Peyer's patch (tissue), 4 donors: Measurements from ENCODE around the gene FMN1. TPM values are rescaled to one million over a fixed set of nuclear protein-coding genes. Genes with fewer than 3 reads are reported as not detected.

Experiments
- DNase-seq, 3 donors: peaks; one replicate each; pipeline ENCODE4 v3.0.0-alpha.2; 2017 to 2019
- H3K27ac ChIP-seq, 4 donors: fragments of 200-600 bp; sonication (generic); one replicate each; pipeline ENCODE4 v1.5.1; 2016 to 2019
- H3K27me3 ChIP-seq, 2 donors: fragments of 200-600 bp; sonication (generic); one replicate each; pipeline ENCODE4 v1.5.1; 2019
- H3K36me3 ChIP-seq, 3 donors: fragments of 200-600 bp; sonication (generic); one replicate each; pipeline ENCODE4 v1.5.1; 2016 to 2019
- H3K4me1 ChIP-seq, 4 donors: fragments of 200-600 bp; sonication (generic); one replicate each; pipeline ENCODE4 v1.5.1; 2016 to 2019
- H3K4me3 ChIP-seq, 4 donors: fragments of 200-600 bp; sonication (generic); 1 replicate in 3 of 4; 2 replicates in 1 of 4; pipeline ENCODE4 v1.5.1; 2016 to 2019; ENCODE audit warnings: mild to moderate bottlenecking in 1 of 4
- H3K9me3 ChIP-seq, 4 donors: fragments of 200-600 bp; sonication (generic); one replicate each; pipeline ENCODE4 v1.5.1; 2016 to 2019; ENCODE audit warnings: mild to moderate bottlenecking in 1 of 4
- CTCF ChIP-seq, 6 experiments: fragments of 450-650 bp in 4 of 6; fragments of 200-600 bp in 2 of 6; sonication (generic) in 1 of 6; IDR thresholded peaks; one replicate each; pipeline ENCODE4 v1.5.1; 2017 to 2019; ENCODE audit warnings: antibody characterized with exemption in 6 of 6, mild to moderate bottlenecking in 3 of 6, moderate library complexity in 1 of 6
- POLR2A ChIP-seq, 2 donors: fragments of 450-650 bp; IDR thresholded peaks; one replicate each; pipeline ENCODE4 v1.5.1; 2017; ENCODE audit warnings: antibody characterized with exemption in 2 of 2, mild to moderate bottlenecking in 2 of 2, moderate library complexity in 2 of 2
- total RNA-seq, 4 donors: library from RNA; depleted of rRNA; stranded (reverse); fragments of >200 nt; gene quantifications; one replicate each; pipeline ENCODE4 v1.1.0, GENCODE V29; 2016

Gene FMN1
- total RNA-seq, 4 donors from 2014 or later: 15.4 to 57.8 (median 29.1) TPM

GRCh38 chr15:32946210-32946609, 248.3 kb downstream of the FMN1 start:
- no peaks in the 10 kb centered on the region for H3K27me3 ChIP-seq
- H3K27ac ChIP-seq: no peak overlapping the region
- DNase-seq: no peak
- TF ChIP-seq CTCF (IDR thresholded peaks at IDR 0.05): no peak
- TF ChIP-seq POLR2A (IDR thresholded peaks at IDR 0.05): no peak
- no peaks in the 10 kb centered on the region for H3K36me3 ChIP-seq
- no peak overlapping the region for H3K4me3 ChIP-seq
- H3K4me1 ChIP-seq: no peaks in the 10 kb centered on the region
- no peaks in the 10 kb centered on the region for H3K9me3 ChIP-seq

GRCh38 chr15:32944431-32944830, 250.1 kb downstream of the FMN1 start:
- Histone ChIP-seq H3K4me1 (no peaks in the 10 kb centered on the region), H3K36me3 (no peaks in the 10 kb centered on the region), H3K27me3 (no peaks in the 10 kb centered on the region), H3K27ac (no peak overlapping the region), H3K9me3 (no peaks in the 10 kb centered on the region), H3K4me3 (no peak overlapping the region)
- DNase-seq: no peak
- TF ChIP-seq POLR2A (IDR thresholded peaks at IDR 0.05): no peak
- TF ChIP-seq CTCF (IDR thresholded peaks at IDR 0.05): no peak

- H3K4me1 ChIP-seq: no peaks in the 10 kb centered on the region
- no peak for TF ChIP-seq CTCF (IDR thresholded peaks at IDR 0.05)
- TF ChIP-seq POLR2A (IDR thresholded peaks at IDR 0.05): no peak
- no peaks in the 10 kb centered on the region for H3K36me3 ChIP-seq
- no peaks in the 10 kb centered on the region for H3K27me3 ChIP-seq
- no peak overlapping the region for H3K27ac ChIP-seq
- H3K9me3 ChIP-seq: no peaks in the 10 kb centered on the region
- no peak overlapping the region for H3K4me3 ChIP-seq
- no peak for DNase-seq
Observed at GRCh38 chr15:32943711-32944110, 250.8 kb downstream of the FMN1 start.

- Histone ChIP-seq H3K36me3 (no peaks in the 10 kb centered on the region), H3K27me3 (no peaks in the 10 kb centered on the region), H3K4me1 (no peaks in the 10 kb centered on the region), H3K9me3 (no peaks in the 10 kb centered on the region), H3K27ac (no peak overlapping the region), H3K4me3 (no peak overlapping the region)
- DNase-seq: no peak
- no peak for TF ChIP-seq CTCF (IDR thresholded peaks at IDR 0.05)
- TF ChIP-seq POLR2A (IDR thresholded peaks at IDR 0.05): no peak
Observed at GRCh38 chr15:32942401-32942841, 252.1 kb downstream of the FMN1 start.

GRCh38 chr15:32941823-32942222, 252.7 kb downstream of the FMN1 start:
- DNase-seq: no peak
- Histone ChIP-seq H3K27ac (no peak overlapping the region), H3K4me3 (no peak overlapping the region), H3K36me3 (no peaks in the 10 kb centered on the region), H3K4me1 (no peaks in the 10 kb centered on the region), H3K9me3 (no peaks in the 10 kb centered on the region), H3K27me3 (no peaks in the 10 kb centered on the region)
- no peak for TF ChIP-seq POLR2A (IDR thresholded peaks at IDR 0.05)
- TF ChIP-seq CTCF (IDR thresholded peaks at IDR 0.05): no peak

GRCh38 chr15:32936976-32937375, 257.5 kb downstream of the FMN1 start:
- no peaks in the 10 kb centered on the region for H3K36me3 ChIP-seq
- H3K9me3 ChIP-seq: no peaks in the 10 kb centered on the region
- H3K27ac ChIP-seq: no peak overlapping the region
- H3K4me3 ChIP-seq: no peak overlapping the region
- H3K27me3 ChIP-seq: no peaks in the 10 kb centered on the region
- DNase-seq: no peak
- no peaks in the 10 kb centered on the region for H3K4me1 ChIP-seq
- TF ChIP-seq POLR2A (IDR thresholded peaks at IDR 0.05) (no peak), CTCF (IDR thresholded peaks at IDR 0.05) (no peak)
